ENCODE measurements around the gene SIPA1L3. TPM values are rescaled to one million over a fixed set of nuclear protein-coding genes. Genes with fewer than 3 reads are reported as not detected.

SIPA1L3 gene
- total and polyA plus RNA-seq, 2 of the 13 experiments (the other 11 are each of a cell fraction or from before 2014, with no cell fraction given): 5.5 to 7.7 TPM

DNA sequence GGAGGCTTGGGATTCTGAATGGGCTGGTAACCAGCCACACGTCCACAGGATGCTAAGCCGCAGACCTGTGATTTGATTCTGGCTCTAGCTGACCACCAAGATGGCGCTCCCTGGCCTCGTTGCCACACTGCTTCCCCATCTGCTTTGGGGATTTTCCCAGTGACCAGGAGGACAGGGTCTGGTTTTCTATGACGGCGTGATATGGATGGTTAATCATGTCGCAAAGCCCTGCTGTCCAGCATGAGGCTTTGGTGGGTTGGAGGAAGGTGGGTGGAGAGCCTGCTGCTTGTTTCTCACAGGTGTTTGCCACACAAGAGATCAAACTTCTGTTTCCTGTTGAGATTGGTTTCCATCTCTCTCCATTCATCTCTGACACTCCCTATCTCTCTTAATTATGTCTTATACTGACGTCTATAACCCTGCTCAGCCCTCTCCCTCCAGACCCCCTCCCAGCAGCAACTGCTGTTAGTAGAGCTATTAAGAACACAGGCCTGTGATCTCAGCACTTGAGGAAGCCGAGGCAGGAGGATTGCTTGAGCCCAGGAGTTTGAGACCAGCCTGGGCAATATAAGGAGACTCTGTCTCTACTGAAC is 102.7 kb downstream of the SIPA1L3 start:
- Histone ChIP-seq H3K36me3 (replicated peaks in 1 of 2; ENCODE audit: control insufficient read depth in 1 of 2, insufficient read depth in 2 of 2, low read length in 2 of 2) (no peaks in the 10 kb centered on the region), H3K4me3 (replicated peaks in 1 of 3; ENCODE audit: insufficient read depth in 1 of 3, low read depth in 2 of 3, low read length in 3 of 3) (no peak overlapping the region), H3K4me2 (ENCODE audit: low read depth, low read length) (no peak overlapping the region), H3K9me3 (ENCODE audit: low read length) (no peaks in the 10 kb centered on the region), H4K20me1 (ENCODE audit: insufficient read depth, low read length) (no peaks in the 10 kb centered on the region), H3K9ac (ENCODE audit: insufficient read depth, low read depth, low read length) (no peak overlapping the region), H2AFZ (ENCODE audit: low read length) (no peak overlapping the region), H3K79me2 (ENCODE audit: insufficient read depth, low read length) (peaks cover 5% of the 10 kb centered on the region), H3K4me1 (ENCODE audit: insufficient read depth, low read length) (peaks cover 15% of the 10 kb centered on the region), H3K27ac (ENCODE audit: extremely low read length, insufficient read depth, low read length) (no peak overlapping the region), H3K27me3 (ENCODE audit: control insufficient read depth in 1 of 2, insufficient read depth in 2 of 2, low read length in 2 of 2) (no peaks in the 10 kb centered on the region)
- ChIA-PET POLR2A (no interaction called here), CTCF (ENCODE audit: low intra/inter-chr PET ratio, low total read pairs) (no interaction called here)
- FAIRE-seq: no peak
- ATAC-seq: no peak
- TF ChIP-seq PPARG (CRISPR knock-in tag; conservative IDR thresholded peaks at IDR 0.05) (no peak), MAFK (conservative IDR thresholded peaks at IDR 0.05 in 1 of 2, IDR thresholded peaks at IDR 0.05 in 1 of 2; ENCODE audit: low read length in 2 of 2) (no peak), ZNF468 (CRISPR knock-in tag; IDR thresholded peaks at IDR 0.05) (no peak), ARHGAP35 (CRISPR knock-in tag; IDR thresholded peaks at IDR 0.05; ENCODE audit: borderline replicate concordance) (no peak), SP1 (IDR thresholded peaks at IDR 0.05) (no peak), SP1 (CRISPR knock-in tag; IDR thresholded peaks at IDR 0.05) (no peak), ZNF136 (CRISPR knock-in tag; IDR thresholded peaks at IDR 0.05; ENCODE audit: low read depth) (no peak), PAX8 (CRISPR knock-in tag; IDR thresholded peaks at IDR 0.05; ENCODE audit: borderline replicate concordance) (no peak), SCMH1 (CRISPR knock-in tag; IDR thresholded peaks at IDR 0.05; ENCODE audit: borderline replicate concordance) (no peak), KDM1A (CRISPR knock-in tag; IDR thresholded peaks at IDR 0.05) (no peak), SAFB2 (CRISPR knock-in tag; IDR thresholded peaks at IDR 0.05; ENCODE audit: borderline replicate concordance, low read depth) (no peak)
- TF ChIP-seq, protein P1, sequence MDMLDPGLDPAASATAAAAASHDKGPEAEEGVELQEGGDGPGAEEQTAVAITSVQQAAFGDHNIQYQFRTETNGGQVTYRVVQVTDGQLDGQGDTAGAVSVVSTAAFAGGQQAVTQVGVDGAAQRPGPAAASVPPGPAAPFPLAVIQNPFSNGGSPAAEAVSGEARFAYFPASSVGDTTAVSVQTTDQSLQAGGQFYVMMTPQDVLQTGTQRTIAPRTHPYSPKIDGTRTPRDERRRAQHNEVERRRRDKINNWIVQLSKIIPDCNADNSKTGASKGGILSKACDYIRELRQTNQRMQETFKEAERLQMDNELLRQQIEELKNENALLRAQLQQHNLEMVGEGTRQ (IDR thresholded peaks at IDR 0.05; ENCODE audit: low read depth, low read length): no peak
- TF ChIP-seq, protein P1 (CRISPR knock-in tag; IDR thresholded peaks at IDR 0.05; ENCODE audit: borderline replicate concordance): no peak
- no peak for DNase-seq (ENCODE audit: low spot score)
- in situ Hi-C loops (cut with HindIII; ENCODE audit: extremely low pct_ligation_motif_present, low pct_unique_long_range_greater_than_20kb): no loop called here
- BruUV-seq (replicated peaks): no TSS peak
- intact Hi-C loops (cut with micrococcal nuclease; ENCODE audit: unreplicated experiment): no loop called here
- 97% methylated on average over 9 of the region's 9 CpGs for WGBS (ENCODE audit: low lambda C conversion rate)
